Stomach (tissue), 9 donors: ENCODE measurements around the gene HINT3. TPM values are rescaled to one million over a fixed set of nuclear protein-coding genes. Genes with fewer than 3 reads are reported as not detected.

Experiments
- DNase-seq, 2 donors: peaks; one replicate each; pipeline versions ENCODE4 v3.0.0 to v3.0.0-alpha.2; 2013 to 2019
- H3K27ac ChIP-seq, 5 donors: fragments of 200-600 bp in 4 of 5; sonication (generic) in 4 of 5; one replicate each; pipeline ENCODE4 v1.5.1; 2013 to 2019; ENCODE audit warnings: mild to moderate bottlenecking in 1 of 5, moderate library complexity in 1 of 5
- H3K27me3 ChIP-seq, 3 donors: fragments of 200-600 bp; sonication (generic); one replicate each; pipeline ENCODE4 v1.5.1; 2017 to 2019; ENCODE audit warnings: mixed run types in 1 of 3
- H3K36me3 ChIP-seq, 4 donors: fragments of 200-600 bp; sonication (generic); 1 replicate in 3 of 4; 2 replicates in 1 of 4; pipeline ENCODE4 v1.5.1; 2016 to 2019
- H3K4me1 ChIP-seq, 4 donors: fragments of 200-600 bp; sonication (generic); one replicate each; pipeline ENCODE4 v1.5.1; 2016 to 2019
- H3K4me3 ChIP-seq, 4 donors: fragments of 200-600 bp; sonication (generic) in 3 of 4; one replicate each; pipeline ENCODE4 v1.5.1; 2016 to 2019; ENCODE audit warnings: mild to moderate bottlenecking in 1 of 4
- H3K9me3 ChIP-seq, 4 donors: fragments of 200-600 bp; sonication (generic); one replicate each; pipeline ENCODE4 v1.5.1; 2016 to 2019
- CTCF ChIP-seq, 7 experiments: fragments of 450-650 bp in 4 of 7; fragments of 200-600 bp in 3 of 7; sonication (generic) in 3 of 7; IDR thresholded peaks; one replicate each; pipeline ENCODE4 v1.5.1; 2016 to 2019; ENCODE audit warnings: antibody characterized with exemption in 7 of 7, control low read depth in 2 of 7, mild to moderate bottlenecking in 1 of 7
- EP300 ChIP-seq: sonication (generic); formaldehyde crosslinking; IDR thresholded peaks from one replicate; pipeline ENCODE4 v1.6.1; 2017; ENCODE audit warnings: antibody characterized with exemption
- POLR2A ChIP-seq, 4 donors: fragments of 450-650 bp; IDR thresholded peaks; one replicate each; pipeline ENCODE4 v1.6.1; 2016; ENCODE audit warnings: antibody characterized with exemption in 4 of 4, control low read depth in 2 of 4, mild to moderate bottlenecking in 1 of 4, moderate library complexity in 1 of 4
- POLR2AphosphoS5 ChIP-seq, 3 donors: sonication (generic); formaldehyde crosslinking; IDR thresholded peaks; one replicate each; pipeline ENCODE4 v1.6.1; 2016; ENCODE audit warnings: antibody characterized with exemption in 3 of 3
- WGBS, 5 donors: extraction: QIAGEN DNeasy Blood & Tissue Kit in 3 of 5; methylation state at CpG; one replicate each; pipeline versions ENCODE4 v1.1.5 to v1.1.7; 2013 to 2018; 5-methylcytosine and 5-hydroxymethylcytosine counted together
- intact Hi-C: fragments of 100-400 bp; cut with DNase I; formaldehyde crosslinking; loops from one replicate; pipeline ENCODE4 v1.15.1; 2023; ENCODE audit warnings: low total_unique reads
- polyA plus RNA-seq, 3 donors: library from polyadenylated mRNA; stranded (reverse); fragments of 200-250 nt; gene quantifications; one replicate each; pipeline ENCODE4 v1.2.3, GENCODE V29; 2013
- total RNA-seq, 5 donors: library from RNA; depleted of rRNA; stranded (reverse); fragments of >200 nt; gene quantifications; one replicate each; pipeline versions ENCODE4 v1.1.0 to v1.2.3, GENCODE V29; 2014 to 2016
- donor health status: healthy with polysubstance abuse.
- donor health status: Bipolar disorder and iron deficiency.
- donor health status: healthy.

HINT3 gene
- total and polyA plus RNA-seq, 8 donors, result 9.3 to 36.0 (median 21.0) TPM

GRCh38 chr6:126007800-126008199, 51.2 kb downstream of the HINT3 start:
- no peak overlapping the region for H3K27ac ChIP-seq
- no peak for TF ChIP-seq POLR2AphosphoS5 (IDR thresholded peaks at IDR 0.05)
- no peak for TF ChIP-seq CTCF (IDR thresholded peaks at IDR 0.05)
- no peak for TF ChIP-seq EP300
- no peak for TF ChIP-seq POLR2A (IDR thresholded peaks at IDR 0.05)
- H3K36me3 ChIP-seq, result peaks cover 9 to 60% (median 55%) of the 10 kb centered on the region in 4 donors
- H3K4me3 ChIP-seq, result no peak overlapping the region
- no peaks in the 10 kb centered on the region for H3K9me3 ChIP-seq
- H3K27me3 ChIP-seq, result no peaks in the 10 kb centered on the region
- DNase-seq, result no peak
- intact Hi-C loops, result no loop called here
- H3K4me1 ChIP-seq, result no peaks in the 10 kb centered on the region

GRCh38 chr6:126010040-126010439, 53.5 kb downstream of the HINT3 start:
- no peaks in the 10 kb centered on the region for H3K9me3 ChIP-seq
- intact Hi-C loops, result no loop called here
- TF ChIP-seq EP300 (no peak), POLR2AphosphoS5 (IDR thresholded peaks at IDR 0.05) (no peak), CTCF (IDR thresholded peaks at IDR 0.05) (no peak), POLR2A (IDR thresholded peaks at IDR 0.05) (no peak)
- no peak for DNase-seq
- no peak overlapping the region for H3K27ac ChIP-seq
- peaks cover 0 to 10% (median 3%) of the 10 kb centered on the region in 4 donors for H3K4me1 ChIP-seq
- H3K4me3 ChIP-seq, result no peak overlapping the region
- H3K27me3 ChIP-seq, result no peaks in the 10 kb centered on the region
- 75 to 85% (median 80%) methylated on average over 4 of the region's 4 CpGs for WGBS, 5 donors
- peaks cover 9 to 78% (median 70%) of the 10 kb centered on the region in 4 donors for H3K36me3 ChIP-seq

- H3K4me3 ChIP-seq, result no peak overlapping the region
- peaks cover 0 to 35% (median 14%) of the 10 kb centered on the region in 4 donors for H3K4me1 ChIP-seq
- H3K27ac ChIP-seq, result peak overlapping the region in 2 of 5 donors; percentile 37 to 65
- 80 to 93% (median 85%) methylated on average over 1 of the region's 1 CpG for WGBS, 5 donors
- no peaks in the 10 kb centered on the region for H3K9me3 ChIP-seq
- no peaks in the 10 kb centered on the region for H3K27me3 ChIP-seq
- TF ChIP-seq POLR2AphosphoS5 (IDR thresholded peaks at IDR 0.05) (no peak), CTCF (IDR thresholded peaks at IDR 0.05) (no peak), EP300 (no peak), POLR2A (IDR thresholded peaks at IDR 0.05) (no peak)
- peaks cover 6 to 88% (median 77%) of the 10 kb centered on the region in 4 donors for H3K36me3 ChIP-seq
- DNase-seq, result no peak
- intact Hi-C loops, result no loop called here
These were observed 59.3 kb downstream of the HINT3 start for GRCh38 chr6:126015863-126016262.

- peaks cover 11 to 88% (median 77%) of the 10 kb centered on the region in 4 donors for H3K36me3 ChIP-seq
- 81 to 99% (median 95%) methylated on average over 2 of the region's 2 CpGs for whole genome bisulfite sequencing, 5 donors
- intact Hi-C loops, result no loop called here
These were observed 60.0 kb downstream of the HINT3 start for GRCh38 chr6:126016591-126016990.

More at GRCh38 chr6:126016591-126016990, 60.0 kb downstream of the HINT3 start:
- Histone ChIP-seq H3K4me1 (peaks cover 0 to 35% (median 14%) of the 10 kb centered on the region in 4 donors), H3K27me3 (no peaks in the 10 kb centered on the region), H3K9me3 (no peaks in the 10 kb centered on the region), H3K27ac (no peak overlapping the region), H3K4me3 (no peak overlapping the region)
- TF ChIP-seq CTCF (IDR thresholded peaks at IDR 0.05) (no peak), POLR2A (IDR thresholded peaks at IDR 0.05) (no peak), EP300 (no peak), POLR2AphosphoS5 (IDR thresholded peaks at IDR 0.05) (no peak)
- DNase-seq, result no peak
